Epithelial cell of esophagus (primary cell): ENCODE data around the gene MOB1B.
"Not testable (repeated sequence)": the region's sequence is repeated elsewhere in the genome, so short reads cannot be mapped to it uniquely, and the experiment has no call there.

Experiments used
- DNase-seq: peaks from one replicate; pipeline ENCODE4 v3.0.0; 2010; ENCODE audit warnings: low read depth
- H3K4me3 ChIP-seq: 2 replicates; pipeline ENCODE4 v1.5.1; 2011; ENCODE audit warnings: mild to moderate bottlenecking, low read length, control low read depth
- TF ChIP-seq, protein P1 (sequence below): IDR thresholded peaks from 2 replicates; pipeline ENCODE4 v1.5.1; 2011; ENCODE audit warnings: low read depth, mild to moderate bottlenecking, low read length, control low read depth, inconsistent platforms; ENCODE audit not compliant: insufficient read depth; ENCODE audit errors: missing control alignments

The MOB1B gene

DNA sequence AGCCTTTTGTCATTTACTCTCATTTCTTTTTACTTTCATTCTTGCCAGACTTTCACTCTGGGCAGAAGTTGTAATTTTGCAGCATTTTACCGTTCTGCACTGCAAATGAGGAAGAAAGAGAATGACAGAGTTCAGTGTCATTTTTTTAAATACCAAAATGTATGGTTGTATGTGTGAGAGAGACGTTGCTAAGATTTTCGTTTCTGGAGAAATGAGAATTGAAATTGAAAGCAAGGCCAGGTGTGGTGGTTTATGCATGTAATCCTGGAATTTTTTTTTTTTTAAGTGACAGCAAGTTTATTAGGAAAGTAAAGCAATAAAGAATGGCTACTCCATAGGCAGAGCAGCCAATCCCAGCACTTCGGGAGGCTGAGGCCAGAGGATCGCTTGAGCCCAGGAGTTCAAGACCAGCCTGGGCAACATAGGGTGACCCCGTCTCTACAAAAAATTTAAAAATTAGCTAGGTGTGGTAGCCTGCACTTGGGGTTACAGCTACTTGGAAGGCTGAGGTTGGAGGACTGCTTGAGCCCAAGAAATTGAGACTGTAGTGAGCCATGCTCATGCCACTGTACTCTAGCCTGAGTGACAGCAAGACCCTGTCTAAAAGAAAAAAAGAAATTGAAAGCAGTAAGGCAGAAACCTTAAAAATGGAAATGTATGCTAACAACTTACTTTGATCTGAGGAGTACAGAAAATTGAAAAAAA lies 104.2 kb downstream of the MOB1B start:
- TF ChIP-seq, protein P1, sequence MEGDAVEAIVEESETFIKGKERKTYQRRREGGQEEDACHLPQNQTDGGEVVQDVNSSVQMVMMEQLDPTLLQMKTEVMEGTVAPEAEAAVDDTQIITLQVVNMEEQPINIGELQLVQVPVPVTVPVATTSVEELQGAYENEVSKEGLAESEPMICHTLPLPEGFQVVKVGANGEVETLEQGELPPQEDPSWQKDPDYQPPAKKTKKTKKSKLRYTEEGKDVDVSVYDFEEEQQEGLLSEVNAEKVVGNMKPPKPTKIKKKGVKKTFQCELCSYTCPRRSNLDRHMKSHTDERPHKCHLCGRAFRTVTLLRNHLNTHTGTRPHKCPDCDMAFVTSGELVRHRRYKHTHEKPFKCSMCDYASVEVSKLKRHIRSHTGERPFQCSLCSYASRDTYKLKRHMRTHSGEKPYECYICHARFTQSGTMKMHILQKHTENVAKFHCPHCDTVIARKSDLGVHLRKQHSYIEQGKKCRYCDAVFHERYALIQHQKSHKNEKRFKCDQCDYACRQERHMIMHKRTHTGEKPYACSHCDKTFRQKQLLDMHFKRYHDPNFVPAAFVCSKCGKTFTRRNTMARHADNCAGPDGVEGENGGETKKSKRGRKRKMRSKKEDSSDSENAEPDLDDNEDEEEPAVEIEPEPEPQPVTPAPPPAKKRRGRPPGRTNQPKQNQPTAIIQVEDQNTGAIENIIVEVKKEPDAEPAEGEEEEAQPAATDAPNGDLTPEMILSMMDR = no peak
- H3K4me3 ChIP-seq = no peak overlapping the region
- DNase-seq = no peak

DNA sequence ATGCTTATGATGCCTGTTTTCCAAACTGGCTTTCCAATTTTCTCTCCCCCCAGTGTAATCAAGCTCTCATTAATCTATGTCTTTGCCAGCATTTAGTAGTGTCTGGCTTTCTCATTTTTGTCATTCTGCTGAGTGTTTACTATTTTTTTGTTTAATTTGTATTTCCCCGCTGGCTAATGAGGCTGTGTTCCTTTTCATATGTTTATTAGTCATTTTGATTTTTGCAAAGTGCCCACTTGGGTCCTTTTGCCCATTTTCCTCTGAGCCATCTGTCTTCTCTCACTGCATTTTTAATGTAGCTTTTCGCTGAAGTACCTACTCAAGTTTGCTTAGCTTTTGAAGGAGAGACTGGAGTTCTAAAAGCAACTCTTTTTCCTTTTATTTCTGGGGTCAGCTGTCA lies 106.0 kb downstream of the MOB1B start:
- no peak overlapping the region for H3K4me3 ChIP-seq
- TF ChIP-seq, protein P1 = no peak
- DNase-seq = no peak

DNA sequence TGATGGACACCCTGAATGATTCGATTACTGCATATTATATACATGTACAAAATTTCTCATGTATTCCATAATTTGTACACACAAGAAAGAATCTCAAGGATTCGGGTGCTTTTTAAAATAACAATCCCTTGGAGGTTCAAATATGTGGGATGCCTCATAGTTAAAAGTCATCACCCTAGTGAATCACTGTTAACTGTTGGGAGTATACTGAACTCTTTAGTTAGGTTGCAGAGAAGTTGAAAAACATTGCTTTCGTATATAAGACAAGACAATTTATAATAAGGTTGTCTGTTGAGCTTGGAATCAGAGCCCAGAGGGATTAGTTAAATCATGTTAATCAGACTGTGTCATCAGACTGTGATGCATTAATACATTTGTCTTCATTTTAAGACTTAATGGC lies 106.9 kb downstream of the MOB1B start:
- TF ChIP-seq, protein P1 = no peak
- no peak for DNase-seq
- H3K4me3 ChIP-seq = no peak overlapping the region

DNA sequence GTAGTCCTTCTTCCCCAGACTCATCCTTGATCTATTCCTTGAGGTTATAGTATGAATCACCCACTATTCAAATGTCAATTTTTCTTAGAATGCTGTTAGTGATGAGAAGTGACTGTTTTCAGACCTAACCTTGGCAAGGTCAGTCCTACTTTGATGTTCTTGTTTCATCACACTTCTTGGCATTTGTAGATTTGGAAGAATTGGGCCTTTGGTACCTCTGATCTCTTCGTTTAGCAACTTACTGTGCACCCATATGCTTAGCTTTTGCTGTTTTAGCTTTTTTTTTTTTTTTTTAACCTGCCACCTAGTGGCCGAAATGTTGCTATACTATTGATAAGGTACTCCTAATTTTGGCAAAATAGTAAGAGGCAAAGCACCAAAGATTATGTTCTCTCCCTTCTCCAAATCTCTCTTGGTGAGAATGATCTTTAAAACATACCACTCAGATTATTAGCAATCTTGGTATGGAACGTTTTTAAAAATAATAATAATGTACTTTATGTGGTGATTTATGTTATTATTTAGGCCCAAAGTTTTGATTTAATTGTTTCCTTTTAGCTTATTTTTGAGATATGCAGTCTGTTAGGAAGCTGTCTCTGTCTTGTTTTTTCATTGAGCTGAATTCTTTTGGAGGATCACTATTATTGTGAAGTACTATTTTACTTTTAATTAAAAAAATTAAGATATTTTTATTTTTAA lies 107.9 kb downstream of the MOB1B start:
- DNase-seq = peak; percentile 45
- H3K4me3 ChIP-seq = no peak overlapping the region
- TF ChIP-seq, protein P1 = peak; percentile 54

DNA sequence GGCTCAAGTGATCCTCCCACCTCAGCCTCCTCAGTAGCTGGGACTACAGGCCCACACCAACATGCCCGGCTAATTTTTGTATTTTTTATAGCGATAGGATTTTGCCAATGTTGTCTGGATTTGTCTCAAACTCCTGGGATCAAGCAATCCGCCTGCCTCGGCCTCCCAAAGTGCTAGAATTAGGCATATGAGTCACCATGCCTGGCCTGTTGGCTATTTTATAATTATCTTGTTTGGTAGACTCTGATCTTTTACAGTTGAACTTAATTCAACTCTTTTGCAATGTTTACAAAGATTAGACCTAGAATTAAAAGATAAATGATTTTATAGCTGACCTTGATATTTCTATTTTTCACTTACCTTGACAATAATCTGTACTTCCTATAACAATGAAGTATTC lies 109.3 kb downstream of the MOB1B start:
- DNase-seq = no peak
- TF ChIP-seq, protein P1 = no peak

DNA sequence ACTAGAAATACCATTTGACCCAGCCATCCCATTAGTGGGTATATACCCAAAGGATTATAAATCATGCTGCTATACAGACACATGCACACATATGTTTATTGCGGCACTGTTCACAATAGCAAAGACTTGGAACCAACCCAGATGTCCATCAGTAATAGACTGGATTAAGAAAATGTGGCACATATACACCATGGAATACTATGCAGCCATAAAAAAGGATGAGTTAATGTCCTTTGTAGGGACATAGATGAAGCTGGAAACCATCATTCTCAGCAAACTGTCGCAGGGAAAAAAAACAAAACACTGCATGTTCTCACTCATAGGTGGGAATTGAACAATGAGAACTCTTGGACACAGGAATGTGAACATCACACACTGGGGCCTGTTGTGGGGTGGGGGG lies 115.2 kb downstream of the MOB1B start:
- not testable (repeated sequence) for H3K4me3 ChIP-seq, DNase-seq

More for the DNA sequence above, 109.3 kb downstream of the MOB1B start:
- H3K4me3 ChIP-seq = no peak overlapping the region

DNA sequence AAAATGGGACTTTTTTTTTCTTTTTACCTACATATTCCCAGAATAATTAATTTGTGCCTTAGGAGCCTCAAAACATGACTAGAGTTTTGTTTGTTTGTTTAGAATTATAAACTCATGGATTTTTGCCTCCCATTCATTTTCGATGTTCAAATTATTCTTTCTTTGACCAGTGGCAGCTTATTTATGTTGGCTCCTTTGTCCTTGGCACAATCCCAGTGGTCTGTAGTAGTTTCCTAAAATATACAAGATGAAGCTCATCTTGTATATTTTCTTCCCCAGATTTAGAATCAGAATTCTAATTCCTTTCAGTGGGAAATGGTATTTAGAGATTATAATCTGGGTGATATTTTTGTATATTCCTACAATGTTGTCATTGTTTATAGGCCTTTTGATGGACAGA lies 118.4 kb downstream of the MOB1B start:
- no peak for DNase-seq
- no peak overlapping the region for H3K4me3 ChIP-seq
- TF ChIP-seq, protein P1 = no peak
